Chondrocyte (in vitro differentiated cells): Measurements from ENCODE around the gene HAND2. TPM values are rescaled to one million over a fixed set of nuclear protein-coding genes. Genes with fewer than 3 reads are reported as not detected.
A peak's percentile ranks its signal among the peaks of the same experiment; 100 is the strongest.

Experiments
- DNase-seq: peaks from one replicate; pipeline ENCODE4 v3.0.0; 2021; ENCODE audit warnings: mixed read lengths, low spot score
- H3K27ac Mint-ChIP-seq: one replicate; pipeline ENCODE4 v1.8.0; 2021; ENCODE audit warnings: mild to moderate bottlenecking, moderate library complexity, mixed read lengths; ENCODE audit not compliant: unreplicated experiment
- H3K27me3 Mint-ChIP-seq: 2 replicates; pipeline ENCODE4 v1.8.0; 2021; ENCODE audit warnings: low read depth, mixed read lengths
- H3K36me3 Mint-ChIP-seq: 2 replicates; pipeline ENCODE4 v1.8.0; 2021; ENCODE audit warnings: low read depth, mixed read lengths
- H3K4me1 Mint-ChIP-seq: 2 replicates; pipeline ENCODE4 v1.8.0; 2021; ENCODE audit warnings: low read depth, mild to moderate bottlenecking, mixed read lengths
- H3K4me3 Mint-ChIP-seq: one replicate; pipeline ENCODE4 v1.8.0; 2021; ENCODE audit warnings: mild to moderate bottlenecking, moderate library complexity, mixed read lengths; ENCODE audit not compliant: unreplicated experiment
- H3K9me3 Mint-ChIP-seq: 2 replicates; pipeline ENCODE4 v1.8.0; 2021; ENCODE audit warnings: low read depth, mixed read lengths
- CTCF ChIP-seq: fragments of 200-600 bp; sonication (generic); IDR thresholded peaks from 2 replicates; pipeline ENCODE4 v1.5.0; 2021; ENCODE audit warnings: antibody characterized with exemption, mild to moderate bottlenecking, moderate library complexity
- total RNA-seq: library from RNA; stranded (reverse); gene quantifications from 3 replicates; pipeline ENCODE4 v1.2.1, GENCODE V29; 2021

Gene HAND2
- total RNA-seq, 1 donor from 2014 or later, result not detected

- Mint-ChIP-seq H3K9me3 (no peaks in the 10 kb centered on the region), H3K36me3 (no peaks in the 10 kb centered on the region), H3K27me3 (no peaks in the 10 kb centered on the region), H3K4me1 (peaks cover 26% of the 10 kb centered on the region), H3K4me3 (no peak overlapping the region), H3K27ac (peak overlapping the region; percentile 57)
- DNase-seq, result no peak
- TF ChIP-seq CTCF, result no peak
These were observed 51.7 kb downstream of the HAND2 start for GRCh38 chr4:173478201-173478912.

GRCh38 chr4:173477016-173477415, 53.0 kb downstream of the HAND2 start:
- H3K9me3 Mint-ChIP-seq, result no peaks in the 10 kb centered on the region
- H3K4me3 Mint-ChIP-seq, result no peak overlapping the region
- no peak overlapping the region for H3K27ac Mint-ChIP-seq
- no peak for TF ChIP-seq CTCF
- no peak for DNase-seq
- H3K36me3 Mint-ChIP-seq, result no peaks in the 10 kb centered on the region
- H3K4me1 Mint-ChIP-seq, result peaks cover 26% of the 10 kb centered on the region
- H3K27me3 Mint-ChIP-seq, result no peaks in the 10 kb centered on the region

Other genes starting within 250 kb of the HAND2 start
- 24.0 to 31.0 TPM (median 27.7 TPM) in 3 replicates for gene HMGB2, start 195.9 kb downstream of the HAND2 start, total RNA-seq
- 18.5 to 23.9 TPM (median 20.0 TPM) in 3 replicates for gene SAP30, start 159.3 kb downstream of the HAND2 start, total RNA-seq
- gene SCRG1, start 131.1 kb downstream of the HAND2 start, total RNA-seq, result 19.9 to 59.0 TPM (median 53.5 TPM) in 3 replicates